IMR-90 (cell line): ENCODE data around the gene SRR.
A peak's percentile ranks its signal among the peaks of the same experiment; 100 is the strongest.

Experiments used
- CEBPB ChIP-seq: IDR thresholded peaks from 2 replicates; pipeline ENCODE4 v1.6.1; 2012; ENCODE audit warnings: low read depth, low read length, improper control_type of control experiment
- CTCF ChIP-seq: conservative IDR thresholded peaks from 2 replicates; pipeline ENCODE4 v1.5.1; 2012; ENCODE audit warnings: mild to moderate bottlenecking, low read depth, low read length, improper control_type of control experiment
- MAFK ChIP-seq: IDR thresholded peaks from 2 replicates; pipeline ENCODE4 v1.6.1; 2012; ENCODE audit warnings: low read depth, low read length, improper control_type of control experiment
- POLR2A ChIP-seq: IDR thresholded peaks from 2 replicates; pipeline ENCODE4 v1.6.1; 2012; ENCODE audit warnings: mild to moderate bottlenecking, low read depth, low read length

GRCh38 chr17:2303204-2304188 lies at the start of gene SRR, which contains the start of gene SMG6:
- TF ChIP-seq CEBPB (no peak), CTCF (no peak), POLR2A (peak; percentile 74), MAFK (no peak)
